CD8-positive, alpha-beta memory T cell (primary cell): ENCODE data around the gene TMEM151B. TPM values are rescaled to one million over a fixed set of nuclear protein-coding genes. Genes with fewer than 3 reads are reported as not detected.

Experiments
- CTCF ChIA-PET: fragments of 350-600 bp; sonication (Branson Sonifier 250); formaldehyde crosslinking; loops from one replicate; lab custom pipeline; 2021; ENCODE audit warnings: antibody characterized with exemption; lab: Charles Lee
- POLR2A ChIA-PET: fragments of 350-600 bp; sonication (Branson Sonifier 250); formaldehyde crosslinking; loops from one replicate; lab custom pipeline; 2021; ENCODE audit warnings: antibody characterized with exemption; lab: Charles Lee
- DNase-seq, 5 donors: peaks; one replicate each; pipeline versions ENCODE4 v3.0.0 to v3.0.0-alpha.2; 2020 to 2022; ENCODE audit warnings: mixed read lengths in 1 of 5
- H3K27ac ChIP-seq: one replicate; pipeline ENCODE4 v1.7.0; 2013; ENCODE audit warnings: low read depth, mild to moderate bottlenecking, low read length, moderate library complexity
- H3K27me3 ChIP-seq: 2 replicates; pipeline ENCODE4 v1.7.0; 2013; ENCODE audit warnings: low read length, mild to moderate bottlenecking; ENCODE audit not compliant: insufficient read depth, poor library complexity, severe bottlenecking
- H3K36me3 ChIP-seq: 2 replicates; pipeline ENCODE4 v1.7.0; 2013; ENCODE audit warnings: mild to moderate bottlenecking, low read length, moderate library complexity; ENCODE audit not compliant: insufficient read depth
- H3K4me1 ChIP-seq: 2 replicates; pipeline ENCODE4 v1.7.0; 2013; ENCODE audit warnings: mild to moderate bottlenecking, low read length, moderate library complexity; ENCODE audit not compliant: insufficient read depth
- H3K4me3 ChIP-seq: 2 replicates; pipeline ENCODE4 v1.7.0; 2013; ENCODE audit warnings: mild to moderate bottlenecking, low read length
- H3K9me3 ChIP-seq: 2 replicates; pipeline ENCODE4 v1.7.0; 2013; ENCODE audit warnings: mild to moderate bottlenecking, low read length
- H3K27ac Mint-ChIP-seq, 8 donors: one replicate each; pipeline ENCODE4 v1.8.0; 2020 to 2021; ENCODE audit warnings: mixed read lengths in 8 of 8, mild to moderate bottlenecking in 6 of 8, inconsistent platforms in 3 of 8, moderate library complexity in 3 of 8
- H3K27me3 Mint-ChIP-seq, 2 donors: one replicate each; pipeline ENCODE4 v1.8.0; 2020 to 2021; ENCODE audit warnings: mixed read lengths in 2 of 2, mild to moderate bottlenecking in 1 of 2, moderate library complexity in 1 of 2
- H3K36me3 Mint-ChIP-seq, 3 donors: one replicate each; pipeline ENCODE4 v1.8.0; 2020 to 2021; ENCODE audit warnings: mixed read lengths in 3 of 3, inconsistent platforms in 1 of 3, mild to moderate bottlenecking in 1 of 3
- H3K4me1 Mint-ChIP-seq, 3 donors: one replicate each; pipeline ENCODE4 v1.8.0; 2020 to 2021; ENCODE audit warnings: mixed read lengths in 3 of 3, inconsistent platforms in 1 of 3, mild to moderate bottlenecking in 1 of 3
- H3K4me3 Mint-ChIP-seq, 7 donors: one replicate each; pipeline ENCODE4 v1.8.0; 2020 to 2021; ENCODE audit warnings: mixed read lengths in 7 of 7, mild to moderate bottlenecking in 6 of 7, moderate library complexity in 4 of 7, inconsistent platforms in 2 of 7
- H3K9me3 Mint-ChIP-seq, 5 donors: one replicate each; pipeline ENCODE4 v1.8.0; 2020 to 2022; ENCODE audit warnings: mixed read lengths in 5 of 5, mild to moderate bottlenecking in 3 of 5, moderate library complexity in 2 of 5, inconsistent platforms in 1 of 5
- polyA plus RNA-seq: library from polyadenylated mRNA; unstranded; fragments of 300-500 nt; fragmentation: Illumina TruSeq; gene quantifications from one replicate; pipeline ENCODE4 v1.2.3, GENCODE V29; 2021
- total RNA-seq, 2 experiments: library from RNA; stranded (reverse); gene quantifications; one replicate each; pipeline ENCODE4 v1.2.3, GENCODE V29; 2021

The TMEM151B gene
- total and polyA plus RNA-seq, 3 experiments from 2014 or later, result not detected

DNA sequence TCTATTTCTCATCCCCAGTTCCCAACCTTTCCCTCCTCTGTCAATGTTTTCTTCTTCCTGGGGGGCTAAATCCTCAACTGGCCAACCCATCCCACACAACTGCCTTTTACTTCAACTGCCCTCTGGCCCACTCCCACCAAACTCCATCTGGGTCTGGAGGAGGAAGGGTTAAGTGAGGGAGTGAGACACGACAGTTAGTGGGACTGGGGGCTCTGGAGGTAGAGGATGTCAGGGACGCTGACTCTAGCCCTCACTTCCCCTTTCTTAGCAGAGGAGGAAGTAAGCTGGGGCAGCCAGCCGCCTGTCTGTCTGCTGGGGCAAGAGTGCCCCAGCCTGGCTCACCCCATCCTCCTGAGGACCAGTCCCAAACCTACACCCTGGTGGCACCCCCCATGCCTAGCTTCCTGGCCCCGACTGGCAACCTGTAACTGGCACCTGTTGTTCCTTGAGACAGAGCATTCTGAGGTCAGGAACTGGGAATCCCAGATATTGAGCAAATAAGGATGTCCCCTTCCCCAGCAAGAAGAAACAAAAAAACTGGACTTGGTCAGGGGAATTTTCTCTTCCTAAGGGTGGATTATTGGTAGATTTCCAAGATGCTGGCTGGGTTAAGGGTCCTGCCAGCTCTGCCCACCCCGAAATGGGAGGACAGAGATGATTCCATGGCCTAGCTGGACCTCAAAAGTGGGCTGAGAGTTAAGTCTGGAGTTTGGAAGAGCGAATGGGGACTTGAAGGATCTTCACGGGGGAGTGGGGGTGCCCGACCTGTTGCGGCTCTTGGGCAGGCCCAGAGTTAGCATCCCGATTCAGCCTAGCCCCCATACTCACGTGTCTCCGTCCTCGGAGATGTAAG, 5.9 kb upstream of the TMEM151B start:
- peak overlapping the region; percentile 93 for H3K27ac ChIP-seq
- H3K36me3 ChIP-seq, result no peaks in the 10 kb centered on the region
- Mint-ChIP-seq H3K4me1 (peaks cover 42 to 47% (median 45%) of the 10 kb centered on the region in 3 donors), H3K27me3 (peaks cover 9 to 12% of the 10 kb centered on the region in 2 donors), H3K36me3 (peaks cover 0 to 33% (median 5%) of the 10 kb centered on the region in 3 donors), H3K9me3 (no peaks in the 10 kb centered on the region), H3K27ac (peak overlapping the region; percentile 78 to 99 (median 98)), H3K4me3 (peak overlapping the region; percentile 88 to 96 (median 91))
- peak overlapping the region; percentile 86 for H3K4me3 ChIP-seq
- POLR2A ChIA-PET, result interaction anchor here (1.5 to 2.5 kb wide), 3 partner anchors 9 to 41 kb away, joined by 4 to 23 read pairs (median 10); partner anchors contain the start of genes HSP90AB1 and SLC29A1
- CTCF ChIA-PET, result interaction anchor here (0.7 to 5.5 kb wide), 12 partner anchors 9 to 168 kb away, joined by 3 to 53 read pairs (median 4); partner anchors contain the start of genes AARS2, HSP90AB1 and SLC35B2
- H3K9me3 ChIP-seq, result no peaks in the 10 kb centered on the region
- H3K27me3 ChIP-seq, result peaks cover 13% of the 10 kb centered on the region
- DNase-seq, result peak in 4 of 5 donors; percentile 28 to 63 (median 49)
- peaks cover 30% of the 10 kb centered on the region for H3K4me1 ChIP-seq

DNA sequence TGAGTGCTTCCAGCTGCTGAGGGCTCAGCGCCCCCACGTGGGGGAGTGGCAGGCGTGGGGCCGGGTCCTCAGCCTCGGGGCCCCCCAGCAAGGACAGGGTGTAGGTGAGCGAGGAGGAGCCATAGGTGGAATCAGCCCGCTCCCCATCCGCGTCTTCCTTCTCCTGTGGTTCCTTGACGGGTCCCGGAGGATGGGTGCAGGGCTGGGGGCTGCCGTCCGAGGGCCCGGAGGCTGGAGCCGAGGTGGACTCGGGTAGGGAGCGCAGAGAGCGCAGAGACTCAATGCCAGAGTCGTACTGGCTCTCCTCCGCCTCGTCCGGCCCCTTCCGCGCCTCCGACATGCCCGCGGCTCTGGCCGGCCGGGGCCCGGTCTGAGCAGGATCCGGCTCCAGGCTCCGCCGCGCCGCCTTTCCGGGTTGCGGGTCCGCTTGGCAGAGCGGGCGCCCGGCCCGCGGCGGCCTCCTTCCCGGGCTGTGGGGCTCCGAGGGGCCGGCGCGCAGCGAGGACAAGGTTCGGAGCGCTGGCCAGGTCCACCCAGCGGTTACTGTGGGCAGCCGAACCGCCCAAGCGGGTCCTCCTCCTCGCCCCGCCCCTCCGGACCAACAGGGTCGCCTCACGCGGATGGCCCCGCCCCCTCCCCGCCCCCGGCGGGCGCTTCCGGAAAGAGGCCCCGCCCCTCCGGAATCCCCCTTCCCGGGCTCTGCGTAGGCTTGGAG, 5.1 kb upstream of the TMEM151B start, which contains the start of gene NFKBIE:
TSS of gene NFKBIE (minus strand) at position 545 of the 715 bp plus-strand sequence. CDS start at position 340, 205 bp downstream.
- H3K4me1 ChIP-seq, result peaks cover 30% of the 10 kb centered on the region
- H3K27me3 Mint-ChIP-seq, result peaks cover 17% of the 10 kb centered on the region in 2 donors
- peak within 1 kb of the TSS; percentile 78 to 99 (median 98) for H3K27ac Mint-ChIP-seq
- peaks cover 45 to 51% (median 47%) of the 10 kb centered on the region in 3 donors for H3K4me1 Mint-ChIP-seq
- peaks cover 0 to 25% (median 5%) of the 10 kb centered on the region in 3 donors for H3K36me3 Mint-ChIP-seq
- no peaks in the 10 kb centered on the region for H3K9me3 Mint-ChIP-seq
- ChIA-PET CTCF (interaction anchor here (0.7 to 5.5 kb wide), 9 partner anchors 10 to 169 kb away, joined by 3 to 53 read pairs (median 4); partner anchors contain the start of genes AARS2, HSP90AB1 and SLC35B2), POLR2A (interaction anchor here (0.6 to 2.5 kb wide), 4 partner anchors 10 to 42 kb away, joined by 3 to 23 read pairs (median 7); partner anchors contain the start of genes HSP90AB1 and SLC29A1)
- H3K4me3 ChIP-seq, result peak within 1 kb of the TSS; percentile 86
- H3K4me3 Mint-ChIP-seq, result peak within 1 kb of the TSS; percentile 88 to 96 (median 91)
- peak within 1 kb of the TSS; percentile 93 for H3K27ac ChIP-seq
- H3K27me3 ChIP-seq, result peaks cover 21% of the 10 kb centered on the region
- H3K9me3 ChIP-seq, result no peaks in the 10 kb centered on the region
- no peaks in the 10 kb centered on the region for H3K36me3 ChIP-seq
- DNase-seq, result peak; percentile 93 to 97 (median 96)

DNA sequence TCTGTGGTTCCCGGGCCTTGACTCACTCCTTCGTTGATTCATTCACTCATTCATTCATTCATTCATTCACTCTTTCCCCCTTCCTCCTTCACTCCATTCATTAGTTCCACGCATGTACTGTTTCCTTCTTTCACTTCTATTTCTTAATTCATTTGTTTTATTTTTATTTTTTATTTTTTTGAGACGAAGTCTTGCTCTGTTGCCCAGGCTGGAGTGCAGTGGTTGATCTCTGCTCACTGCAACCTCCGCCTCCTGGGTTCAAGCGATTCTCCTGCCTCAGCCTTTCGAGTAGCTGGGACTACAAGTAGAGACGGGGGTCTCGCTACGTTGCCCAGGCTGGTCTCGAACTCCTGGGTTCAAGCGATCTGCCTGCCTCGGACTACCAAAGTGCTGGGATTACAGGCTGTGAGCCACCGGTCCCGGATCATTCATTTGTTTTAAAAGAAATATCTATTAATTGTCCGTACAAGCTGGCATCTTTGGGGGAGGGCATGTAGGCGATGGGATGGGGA, 4.5 kb upstream of the TMEM151B start:
- peaks cover 30% of the 10 kb centered on the region for H3K4me1 ChIP-seq
- peak overlapping the region; percentile 86 for H3K4me3 ChIP-seq
- Mint-ChIP-seq H3K36me3 (peaks cover 0 to 20% (median 5%) of the 10 kb centered on the region in 3 donors), H3K4me3 (peak overlapping the region; percentile 88 to 96 (median 91)), H3K27ac (peak overlapping the region; percentile 76 to 98 (median 94)), H3K9me3 (no peaks in the 10 kb centered on the region), H3K4me1 (peaks cover 44 to 51% (median 45%) of the 10 kb centered on the region in 3 donors), H3K27me3 (peaks cover 17% of the 10 kb centered on the region in 2 donors)
- H3K9me3 ChIP-seq, result no peaks in the 10 kb centered on the region
- POLR2A ChIA-PET, result interaction anchor here (0.6 to 2.5 kb wide), 3 partner anchors 10 to 23 kb away, joined by 3 to 23 read pairs (median 10); partner anchors contain the start of gene HSP90AB1
- no peaks in the 10 kb centered on the region for H3K36me3 ChIP-seq
- peak overlapping the region; percentile 93 for H3K27ac ChIP-seq
- H3K27me3 ChIP-seq, result peaks cover 21% of the 10 kb centered on the region
- DNase-seq, result peak in 1 of 5 donors; percentile 47
- CTCF ChIA-PET, result interaction anchor here (1.3 to 5.5 kb wide), 2 partner anchors 11 to 44 kb away, joined by 3 to 53 read pairs; partner anchors contain the start of gene SLC35B2

DNA sequence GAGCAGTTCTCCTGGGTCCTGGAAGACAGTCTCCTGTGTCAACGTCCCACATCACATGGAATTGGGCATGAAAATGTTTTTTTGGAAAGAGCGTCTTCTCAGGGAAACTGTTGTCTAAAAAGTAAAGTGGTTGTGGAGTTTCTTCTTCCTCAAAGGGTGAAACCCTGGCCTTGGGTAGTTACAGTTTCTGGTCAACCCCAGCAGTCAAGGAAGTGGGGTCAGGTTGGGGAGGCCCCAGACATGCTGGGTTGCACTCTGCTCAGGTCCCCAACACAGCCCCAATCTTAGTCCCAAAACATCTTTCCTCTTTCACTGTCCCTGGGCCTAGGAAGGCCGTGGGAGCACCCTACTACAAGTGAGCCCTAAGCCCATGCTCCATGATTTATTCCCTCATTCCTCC, 3.9 kb upstream of the TMEM151B start:
- ChIA-PET POLR2A (interaction anchor here (2.5 kb wide), 1 partner anchor 11 kb away, joined by 10 read pairs; no protein-coding TSS in a partner anchor), CTCF (interaction anchor here (0.7 to 5.5 kb wide), 8 partner anchors 11 to 97 kb away, joined by 3 to 53 read pairs (median 4); partner anchors contain the start of gene SLC35B2)
- Histone ChIP-seq H3K27ac (no peak overlapping the region), H3K4me3 (no peak overlapping the region), H3K27me3 (peaks cover 25% of the 10 kb centered on the region), H3K36me3 (no peaks in the 10 kb centered on the region), H3K4me1 (peaks cover 30% of the 10 kb centered on the region), H3K9me3 (no peaks in the 10 kb centered on the region)
- no peaks in the 10 kb centered on the region for H3K9me3 Mint-ChIP-seq
- peaks cover 21% of the 10 kb centered on the region in 2 donors for H3K27me3 Mint-ChIP-seq
- H3K27ac Mint-ChIP-seq, result peak overlapping the region in 7 of 8 donors; percentile 67 to 96 (median 94)
- H3K36me3 Mint-ChIP-seq, result peaks cover 0 to 14% (median 0%) of the 10 kb centered on the region in 3 donors
- H3K4me1 Mint-ChIP-seq, result peaks cover 38 to 51% (median 45%) of the 10 kb centered on the region in 3 donors
- DNase-seq, result peak in 1 of 5 donors; percentile 45
- H3K4me3 Mint-ChIP-seq, result peak overlapping the region; percentile 56 to 96 (median 89)

DNA sequence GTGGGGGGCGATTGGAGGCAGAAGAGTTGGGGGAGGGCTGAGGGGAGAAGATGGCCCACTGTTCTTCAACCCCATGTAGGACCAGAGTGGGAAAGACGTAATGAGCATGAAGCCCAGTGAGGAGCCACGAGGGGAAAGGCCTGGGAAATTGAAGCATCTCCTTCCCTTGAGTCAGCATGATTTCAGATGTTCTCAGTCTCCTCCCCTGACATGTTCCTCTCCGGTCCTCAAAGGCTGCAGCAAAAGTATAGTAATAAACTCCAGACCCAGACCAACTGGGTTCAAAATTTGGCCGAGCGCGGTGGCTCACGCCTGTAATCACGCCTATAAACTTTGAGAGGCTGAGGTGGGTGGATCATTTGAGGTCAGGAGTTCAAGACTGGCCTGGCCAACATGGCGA, 3.0 kb upstream of the TMEM151B start:
- ChIA-PET POLR2A (interaction anchor here (1.3 kb wide), 1 partner anchor 10 kb away, joined by 3 read pairs; no protein-coding TSS in a partner anchor), CTCF (interaction anchor here (0.7 to 5.5 kb wide), 12 partner anchors 12 to 114 kb away, joined by 3 to 53 read pairs (median 4); partner anchors contain the start of gene SLC35B2)
- Mint-ChIP-seq H3K36me3 (peaks cover 0 to 11% (median 0%) of the 10 kb centered on the region in 3 donors), H3K27me3 (peaks cover 30% of the 10 kb centered on the region in 2 donors), H3K27ac (peak overlapping the region in 7 of 8 donors; percentile 79 to 96 (median 94)), H3K4me3 (peak overlapping the region in 3 of 7 donors; percentile 23 to 93 (median 54)), H3K9me3 (no peaks in the 10 kb centered on the region), H3K4me1 (peaks cover 34 to 48% (median 45%) of the 10 kb centered on the region in 3 donors)
- Histone ChIP-seq H3K4me1 (peaks cover 25% of the 10 kb centered on the region), H3K9me3 (no peaks in the 10 kb centered on the region), H3K36me3 (no peaks in the 10 kb centered on the region), H3K4me3 (no peak overlapping the region), H3K27me3 (peaks cover 34% of the 10 kb centered on the region), H3K27ac (no peak overlapping the region)
- no peak for DNase-seq

DNA sequence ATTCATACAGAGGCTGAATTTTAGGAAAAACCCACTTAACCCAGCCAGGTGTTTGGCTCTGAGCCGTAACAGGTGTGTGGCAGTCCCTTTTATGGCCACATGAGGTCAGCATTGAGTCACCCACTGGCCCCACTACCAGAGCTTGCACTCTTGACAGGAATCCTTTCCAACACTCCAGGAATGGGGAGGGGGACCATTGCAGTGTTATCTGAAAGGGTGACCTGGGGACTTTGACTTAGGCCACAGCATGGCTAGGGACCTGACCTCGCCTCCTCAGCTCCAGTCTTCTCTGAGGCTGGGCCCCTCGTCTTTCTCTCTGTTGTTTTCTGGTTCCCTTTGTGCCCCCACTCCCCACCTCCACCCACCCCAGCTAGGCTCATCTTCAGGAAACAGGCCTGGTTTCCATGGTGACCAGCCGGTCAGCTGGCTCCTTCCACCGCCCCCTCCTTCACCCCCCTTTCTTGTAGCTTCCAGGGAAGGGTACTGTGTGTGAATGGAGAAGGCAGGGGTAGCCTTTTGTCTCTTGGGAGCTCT, 2.1 kb upstream of the TMEM151B start:
- ChIA-PET POLR2A (interaction anchor here (0.6 to 1.3 kb wide), 3 partner anchors 11 to 736 kb away, joined by 3 to 6 read pairs (median 5); partner anchors contain the start of gene HSP90AB1), CTCF (interaction anchor here (0.6 to 5.5 kb wide), 22 partner anchors 9 to 208 kb away, joined by 3 to 53 read pairs (median 4); partner anchors contain the start of genes AARS2, HSP90AB1 and SLC35B2)
- peaks cover 37 to 40% of the 10 kb centered on the region in 2 donors for H3K27me3 Mint-ChIP-seq
- Histone ChIP-seq H3K4me1 (peaks cover 16% of the 10 kb centered on the region), H3K27ac (no peak overlapping the region), H3K9me3 (no peaks in the 10 kb centered on the region), H3K27me3 (peaks cover 43% of the 10 kb centered on the region), H3K36me3 (no peaks in the 10 kb centered on the region), H3K4me3 (no peak overlapping the region)
- no peaks in the 10 kb centered on the region for H3K9me3 Mint-ChIP-seq
- H3K4me1 Mint-ChIP-seq, result peaks cover 25 to 39% (median 36%) of the 10 kb centered on the region in 3 donors
- peak overlapping the region in 6 of 8 donors; percentile 79 to 96 (median 94) for H3K27ac Mint-ChIP-seq
- H3K4me3 Mint-ChIP-seq, result peak overlapping the region in 3 of 7 donors; percentile 37 to 90 (median 66)
- H3K36me3 Mint-ChIP-seq, result peaks cover 0 to 9% (median 5%) of the 10 kb centered on the region in 3 donors
- DNase-seq, result peak; percentile 39 to 73 (median 57)
